BE2C (cell line): ENCODE results near the gene PRPF8.

Source experiments
- DNase-seq: peaks from one replicate; pipeline ENCODE4 v3.0.0-alpha.2; 2020
- H3K27me3 ChIP-seq: fragments of 250-450 bp; sonication (Bioruptor Pico); 2 replicates; pipeline ENCODE4 v1.5.1; 2020; ENCODE audit warnings: mild to moderate bottlenecking
- H3K36me3 ChIP-seq: fragments of 250-450 bp; sonication (Bioruptor Pico); 2 replicates; pipeline ENCODE4 v1.5.1; 2020; ENCODE audit warnings: mild to moderate bottlenecking
- H3K4me1 ChIP-seq: fragments of 250-450 bp; sonication (Bioruptor Pico); 2 replicates; pipeline ENCODE4 v1.5.1; 2020
- H3K4me3 ChIP-seq: 2 replicates; pipeline ENCODE4 v1.5.1; 2011; ENCODE audit warnings: low read depth, low read length
- H3K9me3 ChIP-seq: fragments of 250-450 bp; sonication (Bioruptor Pico); 2 replicates; pipeline ENCODE4 v1.5.1; 2020
- TF ChIP-seq, protein P1 (sequence below): IDR thresholded peaks from 2 replicates; pipeline ENCODE4 v1.5.1; 2012; ENCODE audit warnings: mild to moderate bottlenecking, low read depth, low read length

PRPF8 gene

DNA sequence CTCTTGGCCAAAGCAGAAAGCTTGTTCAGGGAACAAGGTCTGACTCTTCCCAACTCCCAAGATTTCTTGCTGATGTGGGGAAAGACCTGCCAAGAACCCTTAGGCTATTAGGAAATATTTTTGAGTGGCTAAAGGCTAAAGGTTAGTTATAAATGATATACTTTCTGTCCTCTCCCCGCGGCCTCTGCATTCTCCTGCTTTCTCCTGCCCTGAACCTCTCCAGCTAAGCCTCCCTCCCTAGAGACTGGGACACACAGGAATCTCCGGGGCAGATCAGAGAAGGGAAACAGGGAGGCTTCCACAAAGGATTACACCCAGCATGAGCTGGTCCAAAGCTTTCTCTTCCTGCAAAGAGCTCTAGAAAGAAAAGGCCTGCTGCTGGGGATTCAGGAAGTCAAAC lies 58.3 kb downstream of the PRPF8 start:
- Histone ChIP-seq H3K4me3 (no peak overlapping the region), H3K9me3 (no peaks in the 10 kb centered on the region), H3K4me1 (no peaks in the 10 kb centered on the region), H3K27me3 (no peaks in the 10 kb centered on the region), H3K36me3 (no peaks in the 10 kb centered on the region)
- TF ChIP-seq, protein P1, sequence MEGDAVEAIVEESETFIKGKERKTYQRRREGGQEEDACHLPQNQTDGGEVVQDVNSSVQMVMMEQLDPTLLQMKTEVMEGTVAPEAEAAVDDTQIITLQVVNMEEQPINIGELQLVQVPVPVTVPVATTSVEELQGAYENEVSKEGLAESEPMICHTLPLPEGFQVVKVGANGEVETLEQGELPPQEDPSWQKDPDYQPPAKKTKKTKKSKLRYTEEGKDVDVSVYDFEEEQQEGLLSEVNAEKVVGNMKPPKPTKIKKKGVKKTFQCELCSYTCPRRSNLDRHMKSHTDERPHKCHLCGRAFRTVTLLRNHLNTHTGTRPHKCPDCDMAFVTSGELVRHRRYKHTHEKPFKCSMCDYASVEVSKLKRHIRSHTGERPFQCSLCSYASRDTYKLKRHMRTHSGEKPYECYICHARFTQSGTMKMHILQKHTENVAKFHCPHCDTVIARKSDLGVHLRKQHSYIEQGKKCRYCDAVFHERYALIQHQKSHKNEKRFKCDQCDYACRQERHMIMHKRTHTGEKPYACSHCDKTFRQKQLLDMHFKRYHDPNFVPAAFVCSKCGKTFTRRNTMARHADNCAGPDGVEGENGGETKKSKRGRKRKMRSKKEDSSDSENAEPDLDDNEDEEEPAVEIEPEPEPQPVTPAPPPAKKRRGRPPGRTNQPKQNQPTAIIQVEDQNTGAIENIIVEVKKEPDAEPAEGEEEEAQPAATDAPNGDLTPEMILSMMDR = no peak
- no peak for DNase-seq

DNA sequence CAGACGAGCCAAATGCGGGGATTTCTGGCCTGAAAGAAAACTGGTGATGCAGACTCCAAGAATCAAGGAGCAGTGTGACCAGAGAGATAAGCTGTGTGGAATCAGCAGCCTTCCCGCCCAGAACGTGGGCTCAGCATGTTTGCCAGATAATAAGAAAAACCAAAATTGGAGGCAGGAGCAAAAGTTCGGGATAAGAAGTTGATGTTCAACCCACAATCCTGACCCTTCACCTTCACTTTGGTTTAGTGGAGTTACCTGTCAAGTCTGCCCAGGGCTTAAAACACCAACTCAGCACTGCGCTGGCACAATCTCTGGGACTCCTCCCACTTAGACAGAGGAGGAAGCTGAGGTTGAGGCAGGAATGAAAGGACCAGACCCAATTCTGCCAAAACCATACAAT lies 59.1 kb downstream of the PRPF8 start:
- Histone ChIP-seq H3K4me3 (no peak overlapping the region), H3K27me3 (no peaks in the 10 kb centered on the region), H3K4me1 (no peaks in the 10 kb centered on the region), H3K36me3 (no peaks in the 10 kb centered on the region), H3K9me3 (no peaks in the 10 kb centered on the region)
- TF ChIP-seq, protein P1 = no peak
- DNase-seq = no peak

DNA sequence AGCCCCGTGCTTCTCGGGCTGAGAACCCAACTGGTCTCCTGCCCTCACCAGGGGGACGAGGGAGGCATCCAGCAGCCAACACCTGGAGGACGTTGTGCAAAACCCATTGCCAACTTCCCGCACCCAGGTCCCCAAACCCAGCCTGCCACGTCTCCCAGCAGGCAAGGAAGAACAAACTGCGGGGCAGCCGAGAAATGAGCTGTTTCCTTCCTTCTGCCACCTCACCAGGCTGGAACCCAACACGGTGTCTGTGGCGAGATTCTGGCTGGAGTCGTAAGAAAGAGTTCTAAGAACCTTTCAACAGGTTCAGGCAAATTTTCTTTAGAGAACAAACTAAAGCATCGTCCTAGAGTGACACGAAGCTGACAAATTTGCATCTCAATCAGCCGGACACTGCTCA lies 59.6 kb downstream of the PRPF8 start:
- no peaks in the 10 kb centered on the region for H3K9me3 ChIP-seq
- H3K4me1 ChIP-seq = no peaks in the 10 kb centered on the region
- H3K27me3 ChIP-seq = no peaks in the 10 kb centered on the region
- no peak for DNase-seq
- no peak overlapping the region for H3K4me3 ChIP-seq
- H3K36me3 ChIP-seq = no peaks in the 10 kb centered on the region
- TF ChIP-seq, protein P1 = no peak

DNA sequence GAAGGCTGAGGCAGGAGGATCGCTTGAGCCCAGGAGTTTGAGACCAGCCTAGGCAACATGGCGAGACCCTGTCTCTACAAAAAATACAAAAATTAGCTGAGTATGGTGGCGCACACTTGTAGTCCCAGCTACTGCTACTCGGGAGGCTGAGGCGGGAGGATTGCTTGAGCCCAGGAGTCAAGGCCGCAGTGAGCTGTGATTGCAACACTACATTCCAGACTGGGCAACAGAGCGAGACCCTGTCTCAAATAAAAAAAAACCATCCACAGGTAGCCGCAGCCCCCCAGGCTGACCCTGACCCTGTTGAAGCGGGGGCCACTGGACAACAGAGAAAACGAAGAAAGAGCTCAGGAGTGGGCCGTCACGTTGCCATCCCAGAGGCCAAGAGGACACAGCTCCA lies 60.0 kb downstream of the PRPF8 start:
- TF ChIP-seq, protein P1 = no peak
- no peak for DNase-seq
- H3K27me3 ChIP-seq = no peaks in the 10 kb centered on the region
- no peaks in the 10 kb centered on the region for H3K36me3 ChIP-seq
- H3K4me3 ChIP-seq = no peak overlapping the region
- H3K4me1 ChIP-seq = no peaks in the 10 kb centered on the region
- no peaks in the 10 kb centered on the region for H3K9me3 ChIP-seq

DNA sequence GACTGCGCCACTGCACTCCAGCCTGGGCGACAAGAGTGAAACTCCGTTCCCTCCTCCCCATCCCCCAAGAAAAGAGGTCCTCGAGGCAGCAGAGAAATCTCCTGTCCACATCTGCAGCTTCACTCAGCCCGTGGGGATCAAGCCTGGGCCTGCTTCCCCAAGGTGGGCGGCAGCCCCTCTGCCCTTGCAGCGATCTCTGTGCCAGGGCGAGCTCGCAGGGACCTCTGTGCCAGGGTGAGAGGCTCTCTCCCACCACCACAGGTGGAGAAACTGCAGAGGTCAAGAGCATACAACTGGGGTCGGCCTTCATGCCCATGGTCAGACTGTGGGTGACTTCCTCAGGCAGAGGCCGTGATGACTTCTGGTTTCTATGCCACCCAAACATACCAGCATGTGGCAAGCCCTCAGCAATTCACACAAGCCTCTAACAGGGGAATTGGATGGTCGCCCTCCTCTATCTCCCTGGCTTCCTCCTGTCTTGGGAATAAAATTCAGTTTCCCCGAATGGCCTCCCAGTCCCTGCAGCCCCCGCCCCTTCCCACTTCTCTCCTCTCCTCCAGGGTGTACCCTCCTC lies 61.5 kb downstream of the PRPF8 start:
- Histone ChIP-seq H3K9me3 (no peaks in the 10 kb centered on the region), H3K27me3 (no peaks in the 10 kb centered on the region), H3K4me1 (no peaks in the 10 kb centered on the region), H3K4me3 (no peak overlapping the region), H3K36me3 (no peaks in the 10 kb centered on the region)
- TF ChIP-seq, protein P1 = no peak
- no peak for DNase-seq

DNA sequence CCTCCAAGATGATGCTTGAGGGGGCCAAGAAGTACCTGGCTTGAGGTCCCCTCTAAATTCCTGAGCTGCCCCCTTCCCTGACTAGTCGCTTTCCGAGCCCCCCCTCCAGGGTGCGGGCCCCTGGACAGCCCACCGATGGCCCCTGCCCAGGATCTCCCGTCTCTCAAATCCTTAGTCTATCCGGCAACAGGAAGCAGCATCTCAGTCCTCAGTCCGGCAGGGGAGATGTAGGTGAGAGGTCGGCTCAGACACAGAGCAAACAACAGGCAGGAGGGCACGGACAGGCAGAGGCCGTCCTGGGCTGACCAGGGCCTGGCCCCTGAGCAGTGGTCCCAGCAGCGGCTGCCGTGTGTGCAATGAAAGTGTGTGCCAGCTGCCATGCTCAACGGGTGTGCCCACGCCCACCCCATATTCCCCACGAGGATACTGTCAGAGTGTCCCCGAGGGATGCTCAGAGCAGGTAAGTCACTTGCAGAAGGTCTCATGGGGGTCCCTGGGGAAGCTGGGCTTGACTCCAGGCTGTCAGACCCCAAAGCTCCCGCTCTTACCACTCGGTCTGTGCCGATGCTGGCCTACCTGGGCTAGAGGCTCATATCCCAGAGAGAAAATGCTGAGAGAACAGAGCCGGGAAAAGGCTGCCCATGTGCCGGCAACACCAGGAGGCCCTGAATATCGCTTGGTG lies 63.3 kb downstream of the PRPF8 start:
- H3K9me3 ChIP-seq = no peaks in the 10 kb centered on the region
- H3K27me3 ChIP-seq = no peaks in the 10 kb centered on the region
- TF ChIP-seq, protein P1 = no peak
- H3K4me1 ChIP-seq = no peaks in the 10 kb centered on the region
- no peaks in the 10 kb centered on the region for H3K36me3 ChIP-seq
- DNase-seq = no peak
- no peak overlapping the region for H3K4me3 ChIP-seq
